Measurements from ENCODE around the gene LMAN1.

DNA sequence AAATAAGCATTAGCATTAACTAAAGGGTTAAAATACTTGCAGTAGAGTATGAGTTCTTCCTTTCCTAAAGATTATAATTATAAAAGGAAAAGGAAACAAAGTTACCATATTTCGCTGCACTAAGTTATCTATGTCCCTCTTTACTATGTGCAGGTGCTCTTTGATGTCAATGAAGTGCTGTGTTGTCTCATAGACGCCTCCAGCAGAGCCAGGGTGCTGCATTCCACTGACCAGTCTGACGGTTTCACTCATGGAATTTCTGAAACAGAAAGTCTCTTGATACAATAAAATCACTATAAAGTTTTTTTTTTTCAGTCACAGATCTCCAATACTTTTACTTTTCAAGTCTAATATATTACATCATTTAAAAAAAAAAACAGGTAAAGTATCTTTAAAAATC lies 26.1 kb downstream of the LMAN1 start:
- TF ChIP-seq POLR2AphosphoS5 (IDR thresholded peaks at IDR 0.05; ENCODE audit: low read depth, low read length) (no peak), TAF1 (IDR thresholded peaks at IDR 0.05; ENCODE audit: borderline replicate concordance, insufficient read depth, low read length) (no peak), SIN3A (IDR thresholded peaks at IDR 0.05; ENCODE audit: borderline replicate concordance, insufficient read depth, low read length) (no peak), FOXP2 (optimal IDR thresholded peaks at IDR 0.05; ENCODE audit: borderline replicate concordance, extremely low read depth, extremely low read length, insufficient read depth) (no peak)
- TF ChIP-seq, protein P1, sequence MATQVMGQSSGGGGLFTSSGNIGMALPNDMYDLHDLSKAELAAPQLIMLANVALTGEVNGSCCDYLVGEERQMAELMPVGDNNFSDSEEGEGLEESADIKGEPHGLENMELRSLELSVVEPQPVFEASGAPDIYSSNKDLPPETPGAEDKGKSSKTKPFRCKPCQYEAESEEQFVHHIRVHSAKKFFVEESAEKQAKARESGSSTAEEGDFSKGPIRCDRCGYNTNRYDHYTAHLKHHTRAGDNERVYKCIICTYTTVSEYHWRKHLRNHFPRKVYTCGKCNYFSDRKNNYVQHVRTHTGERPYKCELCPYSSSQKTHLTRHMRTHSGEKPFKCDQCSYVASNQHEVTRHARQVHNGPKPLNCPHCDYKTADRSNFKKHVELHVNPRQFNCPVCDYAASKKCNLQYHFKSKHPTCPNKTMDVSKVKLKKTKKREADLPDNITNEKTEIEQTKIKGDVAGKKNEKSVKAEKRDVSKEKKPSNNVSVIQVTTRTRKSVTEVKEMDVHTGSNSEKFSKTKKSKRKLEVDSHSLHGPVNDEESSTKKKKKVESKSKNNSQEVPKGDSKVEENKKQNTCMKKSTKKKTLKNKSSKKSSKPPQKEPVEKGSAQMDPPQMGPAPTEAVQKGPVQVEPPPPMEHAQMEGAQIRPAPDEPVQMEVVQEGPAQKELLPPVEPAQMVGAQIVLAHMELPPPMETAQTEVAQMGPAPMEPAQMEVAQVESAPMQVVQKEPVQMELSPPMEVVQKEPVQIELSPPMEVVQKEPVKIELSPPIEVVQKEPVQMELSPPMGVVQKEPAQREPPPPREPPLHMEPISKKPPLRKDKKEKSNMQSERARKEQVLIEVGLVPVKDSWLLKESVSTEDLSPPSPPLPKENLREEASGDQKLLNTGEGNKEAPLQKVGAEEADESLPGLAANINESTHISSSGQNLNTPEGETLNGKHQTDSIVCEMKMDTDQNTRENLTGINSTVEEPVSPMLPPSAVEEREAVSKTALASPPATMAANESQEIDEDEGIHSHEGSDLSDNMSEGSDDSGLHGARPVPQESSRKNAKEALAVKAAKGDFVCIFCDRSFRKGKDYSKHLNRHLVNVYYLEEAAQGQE (IDR thresholded peaks at IDR 0.05; ENCODE audit: insufficient read depth in 1 of 2, low read depth in 2 of 2, low read length in 2 of 2): no peak

Measured in PFSK-1 (cell line).